Left ventricle myocardium superior (tissue), 1 donor: ENCODE results near the gene ARL14EPL. TPM values are rescaled to one million over a fixed set of nuclear protein-coding genes. Genes with fewer than 3 reads are reported as not detected.

Experiments
- ATAC-seq: fragments of 200-7000 bp; cut with Tn5 transposase; one replicate; pipeline ENCODE4 v1.9.1; 2020; ENCODE audit warnings: mild to moderate bottlenecking, moderate library complexity
- DNase-seq: peaks from one replicate; pipeline ENCODE4 v3.0.0-alpha.2; 2020
- intact Hi-C: fragments of 100-400 bp; cut with micrococcal nuclease; formaldehyde crosslinking; loops from one replicate; pipeline ENCODE4 v1.11.0; 2022
- long read RNA-seq: library from polyadenylated mRNA; unstranded; transcript quantifications from one replicate; pipeline ENCODE4 v2.0.0, GENCODE V29; 2021
- total RNA-seq: library from RNA; stranded (reverse); fragmentation: NEBNext Ultra II Directional; extraction: Animal tissue kit (Norgen Biotek cat#: 25700); gene quantifications from one replicate; pipeline ENCODE4 v1.2.1, GENCODE V29; 2021
- donor health status: DM: no; HTN: yes; CAD: no; lungs with severe emphysema.

ARL14EPL gene
- not detected for total RNA-seq
- long read RNA-seq, result 0 reads

GRCh38 chr5:116032094-116032517, at the start of gene ARL14EPL:
ARL14EPL (plus strand) TSS chr5:116032472; CDS start chr5:116051466, 18,994 bp downstream.
- DNase-seq (no peak), ATAC-seq (peak; percentile 84)
- intact Hi-C loops, result no loop called here

GRCh38 chr5:115983519-115983918, 48.8 kb upstream of the ARL14EPL start:
- intact Hi-C loops, result no loop called here
- DNase-seq (no peak), ATAC-seq (no peak)

GRCh38 chr5:115985802-115986757, 46.2 kb upstream of the ARL14EPL start:
- DNase-seq (no peak), ATAC-seq (peak; percentile 66)
- intact Hi-C loops, result no loop called here

- ATAC-seq (no peak), DNase-seq (no peak)
- intact Hi-C loops, result no loop called here
These were observed 44.3 kb upstream of the ARL14EPL start for GRCh38 chr5:115988002-115988401.

GRCh38 chr5:115992848-115993350, 39.4 kb upstream of the ARL14EPL start:
- intact Hi-C loops, result no loop called here
- DNase-seq, result no peak
- ATAC-seq, result no peak

- ATAC-seq (no peak), DNase-seq (no peak)
- intact Hi-C loops, result no loop called here
These were observed 36.9 kb upstream of the ARL14EPL start for GRCh38 chr5:115995351-115995750.

- no peak for DNase-seq
These were observed 30.0 kb upstream of the ARL14EPL start for GRCh38 chr5:116002116-116002906.

GRCh38 chr5:116004248-116004647, 28.0 kb upstream of the ARL14EPL start:
- DNase-seq (no peak), ATAC-seq (no peak)
- intact Hi-C loops, result no loop called here

More at GRCh38 chr5:116002116-116002906, 30.0 kb upstream of the ARL14EPL start:
- intact Hi-C loops, result no loop called here
- no peak for ATAC-seq

GRCh38 chr5:116009806-116010205, 22.5 kb upstream of the ARL14EPL start:
- DNase-seq (no peak), ATAC-seq (no peak)
- intact Hi-C loops, result no loop called here

GRCh38 chr5:116011046-116011445, 21.2 kb upstream of the ARL14EPL start:
- no peak for DNase-seq
- intact Hi-C loops, result no loop called here
- ATAC-seq, result no peak

- no peak for DNase-seq
- peak; percentile 55 for ATAC-seq
These were observed 19.0 kb upstream of the ARL14EPL start for GRCh38 chr5:116013207-116013785.

GRCh38 chr5:116013936-116014335, 18.3 kb upstream of the ARL14EPL start:
- intact Hi-C loops, result no loop called here
- no peak for DNase-seq
- ATAC-seq, result no peak

More at GRCh38 chr5:116013207-116013785, 19.0 kb upstream of the ARL14EPL start:
- intact Hi-C loops, result no loop called here

- intact Hi-C loops, result no loop called here
- DNase-seq (no peak), ATAC-seq (no peak)
These were observed 8.7 kb upstream of the ARL14EPL start for GRCh38 chr5:116023619-116024018.

GRCh38 chr5:116025866-116026265, 6.4 kb upstream of the ARL14EPL start:
- no peak for ATAC-seq
- intact Hi-C loops, result no loop called here
- no peak for DNase-seq

- intact Hi-C loops, result no loop called here
- ATAC-seq, result no peak
- no peak for DNase-seq
These were observed 719 bp downstream of the ARL14EPL start for GRCh38 chr5:116032991-116033390.

- DNase-seq (no peak), ATAC-seq (no peak)
- intact Hi-C loops, result no loop called here
These were observed 2.9 kb downstream of the ARL14EPL start for GRCh38 chr5:116035123-116035522.

- intact Hi-C loops, result no loop called here
- no peak for DNase-seq
- no peak for ATAC-seq
These were observed 5.1 kb downstream of the ARL14EPL start for GRCh38 chr5:116037236-116037822.

GRCh38 chr5:116038817-116039216, 6.5 kb downstream of the ARL14EPL start:
- ATAC-seq (no peak), DNase-seq (no peak)
- intact Hi-C loops, result no loop called here

GRCh38 chr5:116042375-116042774, 10.1 kb downstream of the ARL14EPL start:
- intact Hi-C loops, result no loop called here
- DNase-seq, result no peak
- no peak for ATAC-seq
